HEK293 (cell line): ENCODE data around the gene SFMBT2.

ENCODE experiments used
- HOXD13 ChIP-seq: sonication (generic); formaldehyde crosslinking; IDR thresholded peaks from 2 replicates; pipeline ENCODE4 v1.8.0; 2022; ENCODE audit warnings: missing genetic modification reagents, borderline replicate concordance
- IKZF3 ChIP-seq: fragments of 450-650 bp; IDR thresholded peaks from 2 replicates; pipeline ENCODE4 v1.5.0; 2018; ENCODE audit warnings: missing biosample characterization, mild to moderate bottlenecking, missing genetic modification characterization, moderate library complexity
- KLF1 ChIP-seq: fragments of 450-650 bp; formaldehyde crosslinking; IDR thresholded peaks from 2 replicates; pipeline ENCODE4 v1.5.1; 2016; ENCODE audit warnings: missing biosample characterization, missing genetic modification characterization
- PBX3 ChIP-seq: sonication (generic); formaldehyde crosslinking; IDR thresholded peaks from 2 replicates; pipeline ENCODE4 v1.8.1; 2022; ENCODE audit warnings: mild to moderate bottlenecking, moderate library complexity, missing genetic modification reagents
- RBAK ChIP-seq: fragments of 450-650 bp; formaldehyde crosslinking; IDR thresholded peaks from 2 replicates; pipeline ENCODE4 v1.5.1; 2016; ENCODE audit warnings: missing biosample characterization, missing genetic modification characterization
- SALL2 ChIP-seq: fragments of 450-650 bp; formaldehyde crosslinking; IDR thresholded peaks from 2 replicates; pipeline ENCODE4 v1.5.0; 2017; ENCODE audit warnings: missing biosample characterization, mild to moderate bottlenecking, missing genetic modification characterization, borderline replicate concordance
- TSHZ1 ChIP-seq: fragments of 450-650 bp; formaldehyde crosslinking; IDR thresholded peaks from 2 replicates; pipeline ENCODE4 v1.5.1; 2016; ENCODE audit warnings: missing biosample characterization, missing genetic modification characterization, borderline replicate concordance
- YY1 ChIP-seq: fragments of 450-650 bp; formaldehyde crosslinking; IDR thresholded peaks from 2 replicates; pipeline ENCODE4 v1.5.1; 2018; ENCODE audit warnings: missing biosample characterization, missing genetic modification characterization
- YY2 ChIP-seq: fragments of 450-650 bp; formaldehyde crosslinking; IDR thresholded peaks from 2 replicates; pipeline ENCODE4 v1.5.1; 2016; ENCODE audit warnings: missing biosample characterization, missing genetic modification characterization
- ZBTB20 ChIP-seq: fragments of 450-650 bp; formaldehyde crosslinking; IDR thresholded peaks from 2 replicates; pipeline ENCODE4 v1.5.1; 2016; ENCODE audit warnings: missing biosample characterization, missing genetic modification characterization
- ZBTB49 ChIP-seq: fragments of 450-650 bp; formaldehyde crosslinking; IDR thresholded peaks from 2 replicates; pipeline ENCODE4 v1.5.1; 2016; ENCODE audit warnings: missing biosample characterization, missing genetic modification characterization, low read depth
- ZBTB6 ChIP-seq: fragments of 450-650 bp; formaldehyde crosslinking; IDR thresholded peaks from 2 replicates; pipeline ENCODE4 v1.5.1; 2017; ENCODE audit warnings: missing biosample characterization, missing genetic modification characterization
- ZBTB8A ChIP-seq: fragments of 450-650 bp; formaldehyde crosslinking; IDR thresholded peaks from 2 replicates; pipeline ENCODE4 v1.5.1; 2016; ENCODE audit warnings: missing biosample characterization, missing genetic modification characterization
- ZNF155 ChIP-seq: fragments of 450-650 bp; formaldehyde crosslinking; IDR thresholded peaks from 2 replicates; pipeline ENCODE4 v1.5.1; 2016; ENCODE audit warnings: missing biosample characterization, missing genetic modification characterization
- ZNF19 ChIP-seq: fragments of 450-650 bp; formaldehyde crosslinking; IDR thresholded peaks from 2 replicates; pipeline ENCODE4; 2016; ENCODE audit warnings: missing biosample characterization, missing genetic modification characterization, low read depth
- ZNF2 ChIP-seq: fragments of 450-650 bp; formaldehyde crosslinking; IDR thresholded peaks from 2 replicates; pipeline ENCODE4 v1.5.1; 2016; ENCODE audit warnings: missing biosample characterization, missing genetic modification characterization
- ZNF211 ChIP-seq: fragments of 450-650 bp; formaldehyde crosslinking; IDR thresholded peaks from 2 replicates; pipeline ENCODE4 v1.5.1; 2016; ENCODE audit warnings: low read depth, missing biosample characterization, missing genetic modification characterization
- ZNF529 ChIP-seq: fragments of 450-650 bp; formaldehyde crosslinking; IDR thresholded peaks from 2 replicates; pipeline ENCODE4 v1.5.1; 2017; ENCODE audit warnings: missing genetic modification characterization, missing biosample characterization; ENCODE audit not compliant: insufficient replicate concordance
- ZNF639 ChIP-seq: fragments of 450-650 bp; formaldehyde crosslinking; IDR thresholded peaks from 2 replicates; pipeline ENCODE4 v1.5.1; 2016; ENCODE audit warnings: missing biosample characterization, missing genetic modification characterization
- ZNF768 ChIP-seq: fragments of 450-650 bp; formaldehyde crosslinking; IDR thresholded peaks from 2 replicates; pipeline ENCODE4 v1.5.1; 2018; ENCODE audit warnings: missing biosample characterization, mild to moderate bottlenecking, missing genetic modification characterization
- ZSCAN23 ChIP-seq: fragments of 450-650 bp; formaldehyde crosslinking; IDR thresholded peaks from 2 replicates; pipeline ENCODE4 v1.5.1; 2016; ENCODE audit warnings: missing biosample characterization, missing genetic modification characterization
- ZSCAN30 ChIP-seq: fragments of 450-650 bp; IDR thresholded peaks from 2 replicates; pipeline ENCODE4 v1.5.1; 2018; ENCODE audit warnings: missing biosample characterization, mild to moderate bottlenecking, missing genetic modification characterization, moderate library complexity
- TF ChIP-seq, protein P1 (sequence below): fragments of 450-650 bp; formaldehyde crosslinking; IDR thresholded peaks from 2 replicates; pipeline ENCODE4 v1.5.1; 2017; ENCODE audit warnings: missing biosample characterization, missing genetic modification characterization

SFMBT2 gene

GRCh38 chr10:7438196-7438986 lies 27.6 kb upstream of the SFMBT2 start (continued):
- peak; percentile 83 for TF ChIP-seq ZNF2 (tag by site-specific recombination)
- TF ChIP-seq ZNF155 (tag by site-specific recombination), result no peak
- no peak for TF ChIP-seq ZBTB49
- TF ChIP-seq YY2, result no peak
- peak; percentile 23; the same call in 1 of the 2 replicates for TF ChIP-seq ZBTB20
- TF ChIP-seq ZNF768, result no peak
- peak; percentile 42; the same call in 1 of the 2 replicates for TF ChIP-seq ZBTB8A (tag by site-specific recombination)
- no peak for TF ChIP-seq KLF1 (tag by site-specific recombination)
- TF ChIP-seq ZSCAN23 (tag by site-specific recombination), result 0 out of 2 replicates have a peak, but pooled peaks have one; percentile 59
- TF ChIP-seq RBAK (tag by site-specific recombination), result no peak
- TF ChIP-seq, protein P1, sequence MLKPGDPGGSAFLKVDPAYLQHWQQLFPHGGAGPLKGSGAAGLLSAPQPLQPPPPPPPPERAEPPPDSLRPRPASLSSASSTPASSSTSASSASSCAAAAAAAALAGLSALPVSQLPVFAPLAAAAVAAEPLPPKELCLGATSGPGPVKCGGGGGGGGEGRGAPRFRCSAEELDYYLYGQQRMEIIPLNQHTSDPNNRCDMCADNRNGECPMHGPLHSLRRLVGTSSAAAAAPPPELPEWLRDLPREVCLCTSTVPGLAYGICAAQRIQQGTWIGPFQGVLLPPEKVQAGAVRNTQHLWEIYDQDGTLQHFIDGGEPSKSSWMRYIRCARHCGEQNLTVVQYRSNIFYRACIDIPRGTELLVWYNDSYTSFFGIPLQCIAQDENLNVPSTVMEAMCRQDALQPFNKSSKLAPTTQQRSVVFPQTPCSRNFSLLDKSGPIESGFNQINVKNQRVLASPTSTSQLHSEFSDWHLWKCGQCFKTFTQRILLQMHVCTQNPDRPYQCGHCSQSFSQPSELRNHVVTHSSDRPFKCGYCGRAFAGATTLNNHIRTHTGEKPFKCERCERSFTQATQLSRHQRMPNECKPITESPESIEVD (tag by site-specific recombination), result peak; percentile 95
- TF ChIP-seq YY1 (tag by site-specific recombination), result 0 out of 2 replicates have a peak, but pooled peaks have one; percentile 15
- TF ChIP-seq SALL2 (tag by site-specific recombination), result no peak
- no peak for TF ChIP-seq ZBTB6 (tag by site-specific recombination)
- TF ChIP-seq TSHZ1, result peak; percentile 66; the same call in 1 of the 2 replicates
- TF ChIP-seq ZNF529 (tag by site-specific recombination), result no peak
- peak; percentile 8; the same call in 1 of the 2 replicates for TF ChIP-seq ZSCAN30
- TF ChIP-seq PBX3 (CRISPR knock-in tag), result no peak
- peak; percentile 87 for TF ChIP-seq ZNF639 (tag by site-specific recombination)
- peak; percentile 55; the same call in 1 of the 2 replicates for TF ChIP-seq HOXD13 (CRISPR knock-in tag)
- TF ChIP-seq IKZF3 (tag by site-specific recombination), result peak; percentile 68
- TF ChIP-seq ZNF19 (tag by site-specific recombination), result no peak
- no peak for TF ChIP-seq ZNF211 (tag by site-specific recombination)
